NCI-H2107 (cell line): ENCODE measurements around the gene AXL.
"Not testable (repeated sequence)": the region's sequence is repeated elsewhere in the genome, so short reads cannot be mapped to it uniquely, and the experiment has no call there.

Experiments
- DNase-seq: peaks from one replicate; lab custom pipeline; 2025; lab: John Stamatoyannopoulos, UW

Gene AXL

GRCh38 chr19:41218615-41219507, at the start of gene AXL:
Gene AXL, plus strand, starts transcription at chr19:41219223. Its CDS starts 170 bp downstream, at chr19:41219393.
- DNase-seq: no peak

DNA sequence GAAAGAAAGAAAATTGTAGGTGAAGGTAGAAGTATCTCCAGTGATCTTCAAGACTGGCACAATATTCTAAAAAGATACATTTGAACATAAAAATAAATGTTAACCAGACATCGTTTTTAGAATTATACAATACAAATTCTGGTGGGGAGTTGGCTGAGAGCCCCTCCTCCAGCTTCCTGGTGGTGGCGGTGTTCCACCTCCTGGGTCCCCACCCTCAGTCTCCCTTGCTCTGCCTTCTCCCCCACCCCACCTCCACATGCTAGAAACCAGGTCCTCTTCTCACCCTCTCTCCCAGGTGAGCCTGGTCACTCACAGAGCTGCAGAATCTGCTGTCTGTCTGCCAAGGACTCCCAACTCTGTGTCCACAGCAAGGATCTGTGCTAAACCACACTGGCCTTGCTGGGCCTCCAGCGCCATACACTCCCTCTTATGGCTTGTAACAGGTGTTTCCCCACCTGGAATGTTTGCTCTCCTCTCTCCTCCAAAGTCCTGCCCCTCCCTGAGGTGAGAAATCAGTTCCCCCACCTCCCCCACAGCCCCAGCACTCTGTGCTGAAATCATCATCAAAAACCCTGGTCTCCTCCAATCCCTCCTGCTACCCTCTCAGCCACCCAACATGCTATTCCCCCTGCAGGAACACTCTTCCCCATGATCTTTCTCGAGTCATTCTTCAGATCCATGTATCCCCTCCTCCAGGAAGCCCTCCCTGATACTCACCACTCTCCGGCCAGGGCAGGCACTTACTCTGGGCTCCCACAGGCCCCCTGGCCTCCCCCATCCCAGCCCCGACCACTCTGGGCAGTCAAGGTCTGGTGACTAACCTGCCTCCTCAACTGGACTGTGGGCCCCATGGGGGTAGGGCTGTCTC, 46.5 kb upstream of the AXL start:
- no peak for DNase-seq

DNA sequence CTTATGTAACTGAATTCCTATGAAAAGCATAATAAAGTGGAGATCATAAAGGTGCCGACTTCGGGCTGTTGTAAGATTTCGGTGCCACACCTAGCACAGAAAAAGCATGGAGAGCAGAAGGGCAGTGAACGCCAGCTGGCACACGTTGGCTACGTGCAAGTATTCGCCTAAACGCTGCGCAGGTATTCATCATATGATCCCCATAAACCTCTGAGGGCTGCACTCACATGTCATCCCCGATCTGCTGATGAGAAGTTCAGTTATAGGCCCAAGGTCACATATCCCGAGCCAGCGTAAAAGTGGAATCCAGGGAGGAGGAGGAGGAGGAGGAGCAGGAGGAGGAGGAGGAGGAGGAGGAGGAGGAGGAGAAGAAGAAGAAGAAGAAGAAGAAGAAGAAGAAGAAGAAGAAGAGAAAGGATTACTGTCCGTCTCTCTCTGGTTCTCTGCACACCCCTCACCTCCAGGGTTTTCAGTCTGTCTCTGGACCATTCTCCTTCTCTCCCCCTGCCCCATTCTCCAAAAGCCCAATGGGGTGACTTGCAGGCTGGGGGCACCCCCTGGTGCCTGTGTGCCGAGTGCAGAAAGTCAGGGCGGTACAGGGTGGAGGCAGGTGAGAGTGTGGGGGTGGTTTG, 44.6 kb upstream of the AXL start:
- no peak for DNase-seq

GRCh38 chr19:41175801-41176777, 42.9 kb upstream of the AXL start:
- no peak for DNase-seq

- DNase-seq: not testable (repeated sequence)
Observed at GRCh38 chr19:41180173-41180572, 38.9 kb upstream of the AXL start.

- DNase-seq: no peak
Observed at GRCh38 chr19:41186971-41187883, 31.8 kb upstream of the AXL start.

GRCh38 chr19:41187884-41188279, 31.1 kb upstream of the AXL start:
- no peak for DNase-seq

GRCh38 chr19:41189425-41190065, 29.5 kb upstream of the AXL start:
- no peak for DNase-seq

DNA sequence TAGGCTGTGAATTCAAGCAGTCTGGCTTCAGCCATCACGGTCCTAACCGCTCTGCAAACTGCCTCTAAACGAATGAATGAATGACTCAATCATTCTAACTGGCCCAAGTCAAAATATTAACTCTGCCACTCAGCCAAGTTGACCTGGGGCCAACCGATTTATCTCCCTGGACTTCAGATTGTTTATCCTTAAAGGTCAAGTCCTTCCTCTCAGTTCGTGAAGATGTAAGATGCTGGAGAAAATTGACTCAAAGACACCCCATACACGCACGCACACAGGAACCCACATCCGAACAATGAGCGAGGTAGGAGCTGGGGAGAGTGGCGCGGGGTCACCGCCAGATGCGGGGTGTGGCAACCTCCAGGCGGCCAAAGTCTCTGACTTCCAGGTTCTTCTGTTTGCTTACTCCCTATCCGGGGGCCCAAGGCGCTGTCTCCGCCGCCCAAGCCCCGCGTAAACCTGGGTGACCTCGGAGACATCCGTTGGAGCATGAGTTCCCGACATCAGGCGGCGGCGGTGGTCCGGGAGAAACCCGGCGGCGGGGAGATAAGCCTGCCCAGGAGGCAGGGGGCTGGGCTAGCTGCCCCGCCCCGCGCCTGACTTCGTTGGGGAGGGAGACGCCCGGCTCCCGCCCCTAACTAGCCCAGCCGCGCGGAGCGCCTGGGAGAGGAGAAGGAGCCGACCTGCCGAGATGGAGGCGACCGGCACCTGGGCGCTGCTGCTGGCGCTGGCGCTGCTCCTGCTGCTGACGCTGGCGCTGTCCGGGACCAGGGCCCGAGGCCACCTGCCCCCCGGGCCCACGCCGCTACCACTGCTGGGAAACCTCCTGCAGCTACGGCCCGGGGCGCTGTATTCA, 26.2 kb upstream of the AXL start, which contains the start of gene CYP2S1:
Gene CYP2S1 (plus strand): TSS at position 646 of the 856 bp plus-strand sequence. CDS start 46 bp downstream, at position 692.
- DNase-seq: no peak

DNA sequence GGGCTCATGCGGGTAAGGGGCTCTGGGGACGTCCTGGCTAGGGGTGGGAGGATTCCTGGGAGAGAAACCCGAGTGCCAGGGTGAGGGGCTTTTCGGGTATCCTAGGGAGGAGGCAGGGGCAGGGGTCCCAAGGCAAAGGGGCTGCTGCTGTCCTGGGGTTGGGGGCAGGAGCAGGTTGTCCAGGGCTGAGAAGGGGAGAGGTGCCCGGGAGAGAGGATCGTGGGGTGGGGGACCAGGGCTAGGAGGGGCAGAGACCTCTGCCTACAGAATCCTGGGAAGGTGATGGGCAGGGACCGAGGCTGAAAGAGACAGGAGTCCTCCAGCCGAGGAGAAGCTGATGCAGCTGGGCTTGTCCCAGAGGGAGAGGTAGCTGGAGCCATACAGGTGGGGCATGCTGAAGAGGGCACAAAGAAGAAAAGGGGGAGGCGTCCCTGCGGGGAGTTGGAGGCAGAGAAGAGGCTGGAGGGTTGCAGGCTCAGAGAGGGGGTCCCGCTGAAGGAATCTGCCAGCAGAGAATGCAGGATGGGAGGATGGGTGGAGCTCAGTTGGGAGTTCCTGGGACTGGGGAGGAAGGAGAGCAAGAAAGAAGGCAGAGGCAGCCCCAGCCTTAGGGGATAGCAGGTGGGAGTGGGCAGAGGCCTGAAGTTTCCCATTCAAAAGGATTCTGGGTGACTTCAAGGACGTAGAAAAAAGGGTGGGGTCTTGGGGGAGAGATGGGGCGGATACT, 25.4 kb upstream of the AXL start:
- DNase-seq: no peak

DNA sequence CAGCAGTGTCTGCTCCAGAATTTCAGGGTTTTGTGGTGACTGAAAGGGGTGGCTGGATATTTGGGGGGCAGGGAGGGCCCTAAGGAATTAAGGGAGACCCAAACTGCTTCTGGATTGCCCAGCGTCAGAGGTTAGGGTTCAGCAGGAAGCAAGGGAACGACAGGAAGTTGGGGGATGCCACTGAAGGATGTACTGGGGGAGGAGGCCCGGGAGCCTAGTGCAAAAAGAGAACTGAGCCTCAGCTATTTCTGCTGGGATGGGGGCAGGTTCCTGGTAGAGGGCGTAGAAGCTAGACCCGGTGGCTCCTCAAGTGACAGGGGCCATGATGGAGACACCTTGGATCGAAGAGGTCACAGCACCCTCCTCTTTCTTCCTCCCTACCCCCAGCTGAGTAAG, 24.9 kb upstream of the AXL start:
- DNase-seq: no peak

DNA sequence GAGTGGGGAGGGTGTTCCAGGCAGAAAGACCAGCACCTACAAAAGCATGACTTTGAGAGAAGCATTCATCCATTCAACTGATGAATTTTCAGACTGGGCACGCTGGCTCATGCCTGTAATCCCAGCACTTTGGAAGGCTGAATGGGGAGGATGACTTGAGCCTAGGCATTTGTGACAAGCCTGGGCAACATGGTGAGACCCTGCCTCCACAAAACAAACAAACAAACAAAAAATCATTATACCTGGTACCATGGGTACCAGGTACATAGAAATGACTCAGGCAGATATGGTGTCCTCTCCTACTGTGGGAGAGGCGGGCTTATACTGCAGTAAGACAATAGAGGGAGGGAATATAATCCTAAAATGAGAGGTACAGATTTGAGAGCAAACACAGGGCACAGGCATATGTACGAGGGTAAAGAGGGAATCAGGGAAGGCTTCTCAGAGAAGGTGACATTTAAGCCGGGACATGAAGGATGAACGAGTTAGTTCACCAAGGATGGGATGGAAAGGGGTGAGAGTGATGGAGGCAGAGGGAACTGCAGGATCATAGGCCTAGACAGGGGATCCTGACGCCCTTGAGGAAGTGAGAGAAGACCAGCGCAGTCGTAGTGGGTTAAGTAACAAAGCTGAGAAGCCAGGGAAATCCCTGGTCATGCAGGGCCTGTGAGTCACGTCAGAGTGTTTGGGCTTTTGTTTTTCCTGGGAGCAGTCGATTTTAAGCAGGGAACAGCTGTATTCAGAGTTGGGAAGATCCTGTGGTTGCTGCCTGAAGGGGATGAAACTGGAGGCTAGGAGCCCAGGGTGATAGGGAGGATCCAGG, 23.1 kb upstream of the AXL start:
- no peak for DNase-seq

- DNase-seq: no peak
Observed at GRCh38 chr19:41198559-41198958, 20.5 kb upstream of the AXL start.

DNA sequence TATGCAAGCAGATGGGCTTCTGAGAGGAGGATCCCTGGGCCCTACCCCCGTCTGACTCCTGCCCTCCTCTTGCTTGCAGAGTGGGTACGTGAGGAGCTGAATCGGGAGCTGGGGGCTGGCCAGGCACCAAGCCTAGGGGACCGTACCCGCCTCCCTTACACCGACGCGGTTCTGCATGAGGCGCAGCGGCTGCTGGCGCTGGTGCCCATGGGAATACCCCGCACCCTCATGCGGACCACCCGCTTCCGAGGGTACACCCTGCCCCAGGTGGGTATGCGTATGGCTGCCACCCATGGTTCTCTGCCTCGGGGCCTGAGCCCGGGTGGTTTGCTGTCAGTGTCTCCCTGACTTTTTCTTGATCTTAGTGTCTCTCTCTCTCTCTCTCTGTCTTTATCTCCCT, 15.7 kb upstream of the AXL start:
- DNase-seq: no peak

DNA sequence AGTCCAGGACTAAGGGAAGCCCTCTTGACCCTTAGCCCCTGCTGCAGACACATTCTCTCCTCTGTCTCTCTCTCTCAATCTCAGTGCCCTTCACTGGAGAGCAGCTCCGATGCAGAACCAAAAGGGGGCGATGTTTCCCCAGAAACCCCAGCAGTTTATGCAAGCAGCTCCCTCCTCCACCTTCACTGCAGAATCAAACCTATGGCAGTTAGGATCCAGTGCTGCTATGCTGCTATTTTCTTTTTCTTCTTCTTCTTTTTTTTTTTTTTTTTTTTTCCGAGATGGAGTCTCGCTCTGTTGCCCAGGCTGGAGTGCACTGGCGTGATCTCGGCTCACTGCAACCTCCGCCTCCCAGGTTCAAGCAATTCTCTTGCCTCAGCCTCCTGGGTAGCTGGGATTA, 14.7 kb upstream of the AXL start:
- peak; percentile 36 for DNase-seq

GRCh38 chr19:41205995-41206394, 13.0 kb upstream of the AXL start:
- no peak for DNase-seq

GRCh38 chr19:41206456-41206855, 12.6 kb upstream of the AXL start:
- DNase-seq: no peak
